ENCODE data around the gene MAML3. TPM values are rescaled to one million over a fixed set of nuclear protein-coding genes. Genes with fewer than 3 reads are reported as not detected.
A peak's percentile ranks its signal among the peaks of the same experiment; 100 is the strongest.

Gene MAML3
- total RNA-seq, 1 donor, result 6.5 TPM

DNA sequence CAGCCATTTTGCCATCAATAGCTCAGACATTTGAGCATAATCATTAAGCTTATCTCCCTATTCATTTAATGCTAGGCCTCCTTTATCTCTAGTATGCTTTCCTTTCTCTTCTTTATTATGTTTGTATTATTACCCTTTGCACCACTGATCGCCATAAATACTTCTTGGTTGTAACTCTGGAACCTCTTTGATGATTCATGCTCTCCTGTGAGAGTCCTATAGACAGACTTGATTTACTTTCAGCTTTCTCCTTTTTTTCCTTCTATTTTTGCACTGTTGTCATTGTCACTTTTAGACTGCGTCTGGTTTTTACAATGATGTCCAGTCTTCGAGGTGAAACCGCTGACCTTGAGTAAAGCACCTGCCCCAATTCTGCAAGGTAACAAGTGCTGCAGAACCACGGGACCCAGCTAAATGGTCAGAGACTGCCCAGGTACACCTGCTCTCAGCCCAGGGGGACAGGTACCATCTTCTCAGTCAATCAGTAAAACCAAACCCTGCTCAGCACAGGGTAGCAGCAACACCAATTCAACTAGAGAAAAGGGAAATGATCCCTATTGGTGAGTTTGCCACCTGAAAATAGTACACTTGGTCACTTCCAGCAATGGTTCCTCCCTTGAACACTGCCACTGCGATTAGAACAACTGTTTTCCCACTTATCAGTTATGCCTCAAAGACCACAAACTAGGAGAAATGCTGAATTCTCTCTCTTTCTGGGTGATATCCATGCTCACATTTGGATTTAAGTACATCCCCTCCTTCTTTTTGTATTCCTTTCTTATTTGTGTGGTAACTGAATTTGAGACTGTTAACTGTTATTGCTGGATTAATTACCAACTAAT lies 125.1 kb downstream of the MAML3 start:
- no peak for TF ChIP-seq CTCF (IDR thresholded peaks at IDR 0.05; ENCODE audit: insufficient read depth, low read depth, low read length)
- DNase-seq (ENCODE audit: low read depth), result no peak

GRCh38 chr4:140028101-140028500 lies 125.9 kb downstream of the MAML3 start:
- TF ChIP-seq CTCF (IDR thresholded peaks at IDR 0.05; ENCODE audit: insufficient read depth, low read depth, low read length), result no peak
- DNase-seq (ENCODE audit: low read depth), result no peak

More for the DNA sequence above, 125.1 kb downstream of the MAML3 start:
- no peak overlapping the region for H3K4me3 ChIP-seq (ENCODE audit: low read depth, low read length)

GRCh38 chr4:140027101-140027500 lies 126.9 kb downstream of the MAML3 start:
- TF ChIP-seq CTCF (IDR thresholded peaks at IDR 0.05; ENCODE audit: insufficient read depth, low read depth, low read length), result no peak
- no peak for DNase-seq (ENCODE audit: low read depth)

More at GRCh38 chr4:140028101-140028500, 125.9 kb downstream of the MAML3 start:
- H3K4me3 ChIP-seq (ENCODE audit: low read depth, low read length), result no peak overlapping the region

DNA sequence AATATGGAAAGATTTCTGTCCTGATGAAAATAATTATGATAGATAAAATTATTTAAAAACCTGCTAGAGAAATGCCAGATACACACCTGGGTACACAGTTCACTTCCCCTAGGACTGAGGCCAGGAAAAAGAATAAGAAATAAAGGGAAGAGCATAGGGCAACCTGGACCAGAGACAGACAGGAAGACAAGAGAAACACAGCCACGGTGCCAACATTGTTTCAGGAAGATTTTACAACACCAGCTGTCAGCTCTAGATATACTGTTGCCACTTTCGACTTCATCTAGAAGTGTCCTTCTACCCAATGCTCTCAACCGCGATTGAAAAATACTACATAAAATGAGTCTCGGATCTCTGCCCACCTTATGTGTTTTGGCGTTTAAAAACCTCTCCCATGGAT lies 128.5 kb downstream of the MAML3 start:
- no peak overlapping the region for H3K4me3 ChIP-seq (ENCODE audit: low read depth, low read length)
- no peak for DNase-seq (ENCODE audit: low read depth)
- no peak for TF ChIP-seq CTCF (IDR thresholded peaks at IDR 0.05; ENCODE audit: insufficient read depth, low read depth, low read length)

More at GRCh38 chr4:140027101-140027500, 126.9 kb downstream of the MAML3 start:
- H3K4me3 ChIP-seq (ENCODE audit: low read depth, low read length), result no peak overlapping the region

DNA sequence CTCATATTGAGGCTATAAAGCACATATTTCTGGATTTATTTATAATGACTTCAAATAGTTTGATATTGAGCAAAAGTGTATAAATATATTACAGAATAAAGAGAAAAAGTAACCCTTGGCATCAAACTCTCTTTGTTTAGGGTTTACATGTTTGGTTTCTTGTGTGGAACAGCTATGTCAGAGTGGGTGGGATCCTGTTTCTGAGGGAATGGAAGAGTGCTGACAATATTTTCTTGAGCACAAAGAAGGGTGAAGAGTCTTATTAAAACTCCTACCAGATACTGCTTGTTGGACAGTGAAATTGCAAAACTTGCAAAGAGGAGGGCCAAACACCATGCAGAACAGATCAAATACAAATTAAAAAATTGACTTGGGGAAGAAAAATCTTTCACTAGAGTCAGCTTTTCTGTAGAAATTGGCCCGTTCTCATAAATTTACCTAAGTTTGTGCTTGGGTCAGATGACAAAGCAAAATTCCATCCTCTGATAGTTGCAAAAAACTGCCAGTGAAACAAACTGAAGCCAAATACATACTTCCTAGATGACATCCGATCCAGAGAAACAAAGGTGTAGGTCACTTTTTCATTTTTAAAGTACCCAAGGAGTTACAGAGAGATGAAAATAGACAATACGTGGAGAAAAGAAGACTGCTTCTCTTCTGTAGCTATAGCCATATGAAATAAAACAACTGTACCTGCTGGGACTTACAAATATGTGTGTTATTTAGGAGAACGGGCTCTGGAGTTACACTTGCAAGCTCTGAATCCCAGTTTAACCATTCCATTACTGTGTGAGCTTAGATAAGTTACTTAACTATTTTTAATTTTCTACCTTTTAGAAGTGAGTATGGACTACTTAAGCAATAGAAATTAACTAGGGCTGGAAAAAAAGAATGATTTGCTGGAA lies 133.3 kb downstream of the MAML3 start:
- H3K4me3 ChIP-seq (ENCODE audit: low read depth, low read length), result no peak overlapping the region
- TF ChIP-seq CTCF (IDR thresholded peaks at IDR 0.05; ENCODE audit: insufficient read depth, low read depth, low read length), result no peak
- peak; percentile 10 for DNase-seq (ENCODE audit: low read depth)

- TF ChIP-seq CTCF (IDR thresholded peaks at IDR 0.05; ENCODE audit: insufficient read depth, low read depth, low read length), result no peak
- DNase-seq (ENCODE audit: low read depth), result peak; percentile 9
- no peak overlapping the region for H3K4me3 ChIP-seq (ENCODE audit: low read depth, low read length)
Measured at GRCh38 chr4:140019619-140020347, 134.2 kb downstream of the MAML3 start.

Data from fibroblast of villous mesenchyme (primary cell).